Mucosa of stomach (tissue), 1 donor: ENCODE measurements around the gene BUD23.
A peak's percentile ranks its signal among the peaks of the same experiment; 100 is the strongest.

Experiments used
- H3K27me3 ChIP-seq: one replicate; pipeline ENCODE4 v1.7.0; 2013; ENCODE audit warnings: mild to moderate bottlenecking, low read length; ENCODE audit not compliant: control insufficient read depth, insufficient read depth
- H3K36me3 ChIP-seq: one replicate; pipeline ENCODE4 v1.7.0; 2013; ENCODE audit warnings: low read length; ENCODE audit not compliant: control insufficient read depth, insufficient read depth
- H3K4me1 ChIP-seq: one replicate; pipeline ENCODE4 v1.7.0; 2013; ENCODE audit warnings: mild to moderate bottlenecking, low read length; ENCODE audit not compliant: control insufficient read depth, insufficient read depth
- H3K4me3 ChIP-seq: one replicate; pipeline ENCODE4 v1.7.0; 2013; ENCODE audit warnings: low read length
- H3K9ac ChIP-seq: one replicate; pipeline ENCODE4 v1.7.0; 2013; ENCODE audit warnings: mild to moderate bottlenecking, low read length, moderate library complexity
- H3K9me3 ChIP-seq: one replicate; pipeline ENCODE4 v1.7.0; 2013; ENCODE audit warnings: mild to moderate bottlenecking, low read length, moderate library complexity; ENCODE audit not compliant: control insufficient read depth
- donor health status: Pancreatic carcinoma.

Gene BUD23

GRCh38 chr7:73741600-73741999 is 58.2 kb downstream of the BUD23 start:
- peaks cover 57% of the 10 kb centered on the region for H3K4me1 ChIP-seq
- no peak overlapping the region for H3K4me3 ChIP-seq
- H3K36me3 ChIP-seq = no peaks in the 10 kb centered on the region
- peak overlapping the region; percentile 55 for H3K9ac ChIP-seq
- no peaks in the 10 kb centered on the region for H3K9me3 ChIP-seq
- H3K27me3 ChIP-seq = no peaks in the 10 kb centered on the region

GRCh38 chr7:73742338-73742752 is 58.9 kb downstream of the BUD23 start:
- peaks cover 51% of the 10 kb centered on the region for H3K4me1 ChIP-seq
- H3K4me3 ChIP-seq = peak overlapping the region; percentile 33
- H3K27me3 ChIP-seq = no peaks in the 10 kb centered on the region
- H3K36me3 ChIP-seq = no peaks in the 10 kb centered on the region
- H3K9ac ChIP-seq = peak overlapping the region; percentile 55
- no peaks in the 10 kb centered on the region for H3K9me3 ChIP-seq

- no peaks in the 10 kb centered on the region for H3K27me3 ChIP-seq
- no peaks in the 10 kb centered on the region for H3K36me3 ChIP-seq
- H3K4me1 ChIP-seq = peaks cover 45% of the 10 kb centered on the region
- no peaks in the 10 kb centered on the region for H3K9me3 ChIP-seq
- peak overlapping the region; percentile 33 for H3K4me3 ChIP-seq
- peak overlapping the region; percentile 55 for H3K9ac ChIP-seq
Measured at GRCh38 chr7:73742753-73743641, 59.6 kb downstream of the BUD23 start.

- Histone ChIP-seq H3K9ac (no peak overlapping the region), H3K4me3 (no peak overlapping the region), H3K9me3 (no peaks in the 10 kb centered on the region), H3K36me3 (no peaks in the 10 kb centered on the region), H3K27me3 (peaks cover 7% of the 10 kb centered on the region), H3K4me1 (peaks cover 32% of the 10 kb centered on the region)
Measured at GRCh38 chr7:73746378-73746777, 63.0 kb downstream of the BUD23 start.
